Measurements from ENCODE around the gene NPR1. TPM values are rescaled to one million over a fixed set of nuclear protein-coding genes. Genes with fewer than 3 reads are reported as not detected.

Gene NPR1
- total RNA-seq = 100 to 1,000 TPM in 1 of 3 donors, 10 to 100 TPM in 2; 19.9 to 134 (median 46.5) TPM

DNA sequence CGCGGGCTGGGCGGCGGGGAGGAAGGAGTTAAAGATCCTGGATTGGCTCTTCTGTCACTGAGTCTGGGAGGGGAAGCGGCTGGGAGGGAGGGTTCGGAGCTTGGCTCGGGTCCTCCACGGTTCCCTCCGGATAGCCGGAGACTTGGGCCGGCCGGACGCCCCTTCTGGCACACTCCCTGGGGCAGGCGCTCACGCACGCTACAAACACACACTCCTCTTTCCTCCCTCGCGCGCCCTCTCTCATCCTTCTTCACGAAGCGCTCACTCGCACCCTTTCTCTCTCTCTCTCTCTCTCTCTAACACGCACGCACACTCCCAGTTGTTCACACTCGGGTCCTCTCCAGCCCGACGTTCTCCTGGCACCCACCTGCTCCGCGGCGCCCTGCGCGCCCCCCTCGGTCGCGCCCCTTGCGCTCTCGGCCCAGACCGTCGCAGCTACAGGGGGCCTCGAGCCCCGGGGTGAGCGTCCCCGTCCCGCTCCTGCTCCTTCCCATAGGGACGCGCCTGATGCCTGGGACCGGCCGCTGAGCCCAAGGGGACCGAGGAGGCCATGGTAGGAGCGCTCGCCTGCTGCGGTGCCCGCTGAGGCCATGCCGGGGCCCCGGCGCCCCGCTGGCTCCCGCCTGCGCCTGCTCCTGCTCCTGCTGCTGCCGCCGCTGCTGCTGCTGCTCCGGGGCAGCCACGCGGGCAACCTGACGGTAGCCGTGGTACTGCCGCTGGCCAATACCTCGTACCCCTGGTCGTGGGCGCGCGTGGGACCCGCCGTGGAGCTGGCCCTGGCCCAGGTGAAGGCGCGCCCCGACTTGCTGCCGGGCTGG lies at the start of gene NPR1:
NPR1 (plus strand) TSS at position 170 of the 818 bp plus-strand sequence; CDS start at position 591, 421 bp downstream.
- intact Hi-C loops (cut with DNase I; ENCODE audit: low total_unique reads) = loop anchor here (10.0 kb wide), 1 partner anchor 96 kb away; the partner anchor contains the start of gene SLC27A3
- TF ChIP-seq, protein P1, sequence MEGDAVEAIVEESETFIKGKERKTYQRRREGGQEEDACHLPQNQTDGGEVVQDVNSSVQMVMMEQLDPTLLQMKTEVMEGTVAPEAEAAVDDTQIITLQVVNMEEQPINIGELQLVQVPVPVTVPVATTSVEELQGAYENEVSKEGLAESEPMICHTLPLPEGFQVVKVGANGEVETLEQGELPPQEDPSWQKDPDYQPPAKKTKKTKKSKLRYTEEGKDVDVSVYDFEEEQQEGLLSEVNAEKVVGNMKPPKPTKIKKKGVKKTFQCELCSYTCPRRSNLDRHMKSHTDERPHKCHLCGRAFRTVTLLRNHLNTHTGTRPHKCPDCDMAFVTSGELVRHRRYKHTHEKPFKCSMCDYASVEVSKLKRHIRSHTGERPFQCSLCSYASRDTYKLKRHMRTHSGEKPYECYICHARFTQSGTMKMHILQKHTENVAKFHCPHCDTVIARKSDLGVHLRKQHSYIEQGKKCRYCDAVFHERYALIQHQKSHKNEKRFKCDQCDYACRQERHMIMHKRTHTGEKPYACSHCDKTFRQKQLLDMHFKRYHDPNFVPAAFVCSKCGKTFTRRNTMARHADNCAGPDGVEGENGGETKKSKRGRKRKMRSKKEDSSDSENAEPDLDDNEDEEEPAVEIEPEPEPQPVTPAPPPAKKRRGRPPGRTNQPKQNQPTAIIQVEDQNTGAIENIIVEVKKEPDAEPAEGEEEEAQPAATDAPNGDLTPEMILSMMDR (IDR thresholded peaks at IDR 0.05) = no peak
- TF ChIP-seq POLR2AphosphoS5 (IDR thresholded peaks at IDR 0.05) (no peak), POLR2A (IDR thresholded peaks at IDR 0.05) (no peak)
- no peak for DNase-seq (ENCODE audit: low spot score in 2 of 2)

DNA sequence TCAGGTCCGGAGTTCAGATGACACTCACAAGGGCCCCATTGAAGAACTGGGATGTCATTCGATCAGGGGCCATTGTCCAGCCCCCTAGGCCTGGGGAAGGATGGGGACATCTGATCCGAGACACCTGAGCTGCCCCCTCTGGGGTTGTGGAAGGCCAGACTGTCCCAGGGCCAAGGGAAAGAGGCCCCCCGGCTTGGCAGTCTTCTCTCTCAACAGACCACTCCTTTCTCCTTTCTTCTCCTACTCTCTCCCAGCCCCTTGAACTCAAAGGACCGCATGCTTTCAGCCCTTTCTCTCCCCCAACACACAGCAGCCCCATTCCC lies 49.2 kb upstream of the NPR1 start:
- peaks cover 0 to 3% of the 10 kb centered on the region in 2 donors for H3K4me1 ChIP-seq
- TF ChIP-seq, protein P1 (IDR thresholded peaks at IDR 0.05) = no peak
- TF ChIP-seq POLR2AphosphoS5 (IDR thresholded peaks at IDR 0.05) = no peak
- TF ChIP-seq POLR2A (IDR thresholded peaks at IDR 0.05) = no peak
- H3K27me3 ChIP-seq = no peaks in the 10 kb centered on the region
- H3K36me3 ChIP-seq = no peaks in the 10 kb centered on the region
- H3K27ac ChIP-seq = peak overlapping the region; percentile 96 to 97
- DNase-seq (ENCODE audit: low spot score in 2 of 2) = no peak
- H3K4me3 ChIP-seq = peak overlapping the region in 1 of 3 donors; percentile 74
- no peaks in the 10 kb centered on the region for H3K9me3 ChIP-seq
- intact Hi-C loops (cut with DNase I; ENCODE audit: low total_unique reads) = loop anchor here (10.0 kb wide), 1 partner anchor 55 kb away; no protein-coding TSS in a partner anchor

More for the DNA sequence above, at the start of gene NPR1:
- Histone ChIP-seq H3K4me1 (peaks cover 7 to 10% of the 10 kb centered on the region in 2 donors), H3K9me3 (no peaks in the 10 kb centered on the region), H3K36me3 (no peaks in the 10 kb centered on the region), H3K27me3 (peaks cover 0 to 10% of the 10 kb centered on the region in 2 donors), H3K4me3 (peak within 1 kb of the TSS; percentile 62 to 92 (median 69)), H3K27ac (peak within 1 kb of the TSS; percentile 29 to 68)

DNA sequence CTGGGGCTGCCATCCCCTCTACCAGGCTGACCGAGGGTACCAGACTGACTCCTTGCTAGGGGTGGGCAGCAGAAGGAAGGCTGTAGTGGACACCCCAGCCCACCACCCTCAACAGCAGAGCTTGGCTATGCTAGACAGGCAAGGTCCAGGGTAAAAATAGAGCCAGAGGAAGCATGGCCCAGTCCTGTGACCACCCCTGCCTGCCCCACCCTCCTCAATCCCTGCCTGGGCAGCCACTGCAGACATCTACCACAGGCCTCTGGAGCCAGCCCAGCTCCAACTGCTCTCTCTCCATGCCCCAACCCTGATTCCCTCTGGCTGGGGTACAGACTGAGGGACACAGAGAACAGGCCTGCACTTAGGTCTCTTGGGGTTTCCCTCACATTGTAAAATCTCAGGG lies 48.5 kb upstream of the NPR1 start:
- intact Hi-C loops (cut with DNase I; ENCODE audit: low total_unique reads) = loop anchor here (10.0 kb wide), 1 partner anchor 55 kb away; no protein-coding TSS in a partner anchor
- Histone ChIP-seq H3K27ac (peak overlapping the region; percentile 96 to 97), H3K4me3 (no peak overlapping the region), H3K4me1 (peaks cover 0 to 3% of the 10 kb centered on the region in 2 donors), H3K36me3 (no peaks in the 10 kb centered on the region), H3K9me3 (no peaks in the 10 kb centered on the region), H3K27me3 (no peaks in the 10 kb centered on the region)
- no peak for DNase-seq (ENCODE audit: low spot score in 2 of 2)
- TF ChIP-seq POLR2A (IDR thresholded peaks at IDR 0.05) (no peak), POLR2AphosphoS5 (IDR thresholded peaks at IDR 0.05) (no peak)
- TF ChIP-seq, protein P1 (IDR thresholded peaks at IDR 0.05) = no peak

DNA sequence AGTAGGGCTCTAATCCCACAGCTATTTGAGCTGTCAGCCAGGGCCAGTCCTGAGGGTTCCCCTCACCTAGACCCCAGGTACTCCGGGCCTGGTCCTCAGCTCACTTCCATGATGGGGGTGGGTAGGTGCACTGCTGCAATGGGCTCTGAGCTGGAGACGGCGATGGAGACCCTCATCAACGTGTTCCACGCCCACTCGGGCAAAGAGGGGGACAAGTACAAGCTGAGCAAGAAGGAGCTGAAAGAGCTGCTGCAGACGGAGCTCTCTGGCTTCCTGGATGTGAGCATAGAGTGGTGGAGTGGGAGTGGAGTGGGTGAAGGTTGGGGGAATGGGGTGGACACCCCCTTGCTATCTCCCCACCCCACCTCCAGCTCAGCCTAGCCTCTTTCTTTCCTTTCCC lies 48.1 kb upstream of the NPR1 start:
- H3K4me1 ChIP-seq = peaks cover 0 to 3% of the 10 kb centered on the region in 2 donors
- intact Hi-C loops (cut with DNase I; ENCODE audit: low total_unique reads) = no loop called here
- TF ChIP-seq POLR2A (IDR thresholded peaks at IDR 0.05) (no peak), POLR2AphosphoS5 (IDR thresholded peaks at IDR 0.05) (no peak)
- TF ChIP-seq, protein P1 (IDR thresholded peaks at IDR 0.05) = no peak
- DNase-seq (ENCODE audit: low spot score in 2 of 2) = no peak
- peak overlapping the region; percentile 96 to 97 for H3K27ac ChIP-seq
- H3K4me3 ChIP-seq = no peak overlapping the region
- H3K27me3 ChIP-seq = no peaks in the 10 kb centered on the region
- H3K9me3 ChIP-seq = no peaks in the 10 kb centered on the region
- H3K36me3 ChIP-seq = no peaks in the 10 kb centered on the region

All from breast epithelium (tissue), 4 donors.